ENCODE data around the gene CSAD.
"Not testable (repeated sequence)": the region's sequence is repeated elsewhere in the genome, so short reads cannot be mapped to it uniquely, and the experiment has no call there.

The CSAD gene

DNA sequence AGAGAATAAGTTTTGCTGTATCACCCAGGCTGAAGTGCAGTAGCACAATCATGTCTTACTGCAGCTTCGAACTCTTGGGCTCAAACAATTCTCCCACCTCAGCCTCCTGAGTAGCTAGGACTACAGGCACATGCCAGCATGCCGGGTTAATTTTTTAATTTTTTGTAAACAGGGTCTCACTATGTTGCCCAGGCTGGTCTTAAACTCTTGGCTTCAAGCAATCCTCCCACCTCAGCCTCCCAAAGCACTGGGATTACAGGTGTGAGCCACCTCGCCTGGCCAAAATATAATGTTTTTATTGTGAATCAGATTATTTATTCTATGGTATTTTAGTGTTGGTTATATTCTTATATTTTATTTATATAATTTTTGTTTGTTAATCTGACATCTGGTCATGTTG, 4.0 kb downstream of the CSAD start:
- no peak for DNase-seq

- peak in 1 of 2 donors; percentile 29 for DNase-seq
Measured at GRCh38 chr12:53174881-53175491, 5.7 kb downstream of the CSAD start.

DNA sequence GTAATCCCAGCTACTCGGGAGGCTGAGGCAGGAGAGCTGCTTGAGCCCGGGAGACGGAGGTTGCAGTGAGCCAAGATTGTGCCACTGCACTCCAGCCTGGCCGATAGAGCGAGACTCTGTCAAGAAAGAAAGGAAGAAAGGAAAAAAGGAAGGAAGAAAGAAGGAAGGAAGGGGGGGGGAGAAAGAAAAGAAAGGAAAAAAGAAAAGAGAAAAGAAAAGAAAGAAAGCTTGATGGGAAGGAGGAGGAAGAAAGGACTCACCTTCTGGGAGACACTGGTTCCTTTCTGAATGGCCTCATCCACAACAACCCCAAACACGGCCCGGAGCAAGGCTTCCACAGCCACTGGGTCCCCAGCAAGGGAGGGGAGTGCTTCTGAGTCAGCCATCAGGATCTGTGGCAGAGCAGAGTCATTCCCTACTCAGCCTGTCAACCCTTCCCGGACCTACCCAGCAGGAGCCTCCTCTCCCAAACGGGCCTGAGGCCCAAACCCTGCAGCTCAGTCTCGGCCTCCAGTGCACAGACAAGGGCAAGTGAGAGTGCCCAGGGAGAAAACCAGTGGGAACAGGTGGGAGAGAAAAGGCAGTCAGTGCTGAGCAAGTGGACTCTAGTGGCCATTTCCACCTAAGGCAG, 7.5 kb downstream of the CSAD start:
- DNase-seq, result no peak

DNA sequence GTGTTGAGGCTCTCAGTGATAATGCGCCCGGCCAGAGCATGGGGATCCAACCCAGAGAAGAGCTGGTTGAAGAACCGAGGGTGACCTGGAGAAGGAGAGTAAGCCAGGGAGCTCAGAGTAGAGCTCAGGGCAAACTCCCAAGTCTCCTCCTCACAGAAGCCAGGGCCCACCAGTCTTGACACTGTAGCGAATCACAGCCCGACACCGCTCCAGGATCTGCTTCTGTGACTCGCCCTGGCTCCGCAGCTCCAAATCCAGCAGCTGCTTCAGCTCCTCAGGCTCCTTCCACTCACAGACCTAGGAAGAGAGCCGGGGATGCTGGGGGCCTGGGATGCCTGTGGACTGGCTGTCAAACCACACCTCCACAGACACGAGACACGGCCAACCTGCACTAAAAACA, 8.4 kb downstream of the CSAD start:
- no peak for DNase-seq

GRCh38 chr12:53171725-53172329, 8.9 kb downstream of the CSAD start:
- no peak for DNase-seq

DNA sequence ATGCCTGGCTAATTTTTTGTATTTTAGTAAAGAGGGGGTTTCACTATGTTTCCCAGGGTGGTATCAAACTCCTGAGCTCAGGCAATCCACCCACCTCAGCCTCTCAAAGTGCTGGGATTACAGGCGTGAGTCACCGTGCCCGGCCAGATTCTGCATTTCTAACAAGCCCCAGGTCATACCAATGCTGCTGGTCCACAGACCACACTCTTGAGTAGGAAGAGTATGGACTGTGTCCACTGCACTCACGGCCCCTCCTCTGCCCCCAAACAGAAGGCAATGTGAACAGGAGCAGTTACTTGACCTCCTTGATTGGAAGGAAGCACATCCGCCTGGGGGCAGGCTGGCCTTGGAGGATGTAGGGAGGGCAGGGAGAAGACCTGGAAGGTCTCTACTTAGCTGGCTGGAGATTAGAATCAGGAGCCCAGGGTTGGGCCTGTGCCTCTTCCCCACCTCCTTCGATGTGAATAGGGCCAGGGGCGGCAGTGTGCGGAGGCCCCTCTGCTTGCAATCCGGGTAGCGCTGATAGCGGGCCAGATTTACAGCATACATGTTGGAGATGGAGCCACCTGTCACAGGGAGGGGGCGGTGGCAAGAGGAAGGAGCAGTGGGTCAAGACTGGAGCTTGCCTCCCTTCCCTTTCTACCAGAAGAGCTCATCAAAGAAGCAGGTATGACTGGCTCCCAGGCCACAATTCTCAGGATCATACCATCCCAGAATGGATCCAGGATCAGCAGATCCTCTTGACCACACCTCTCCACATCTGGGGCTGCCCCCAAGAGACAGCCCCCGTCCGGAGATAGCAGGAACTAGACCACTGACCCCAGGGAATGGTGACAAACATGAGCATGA, 9.6 kb downstream of the CSAD start:
- no peak for DNase-seq

DNA sequence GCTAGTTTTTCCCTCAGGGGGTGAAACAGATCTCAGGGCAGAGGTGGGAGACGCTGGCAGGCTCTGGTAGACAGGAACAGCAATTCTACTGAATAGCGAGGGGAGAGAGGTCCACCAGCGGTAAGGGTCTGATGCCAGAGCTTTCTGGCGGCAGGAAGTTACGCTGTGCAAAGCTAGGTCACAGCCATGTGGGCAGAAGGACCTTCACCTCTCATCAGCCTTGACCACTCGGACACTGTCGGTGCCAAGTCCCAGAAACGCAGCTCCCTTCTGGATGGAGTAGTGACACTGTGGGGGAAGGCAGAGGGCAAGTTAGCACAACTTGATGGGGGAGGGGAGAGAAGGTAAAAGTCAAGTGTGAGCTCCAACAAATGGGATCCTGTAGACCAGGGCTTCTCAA, 10.5 kb downstream of the CSAD start:
- DNase-seq, result no peak

DNA sequence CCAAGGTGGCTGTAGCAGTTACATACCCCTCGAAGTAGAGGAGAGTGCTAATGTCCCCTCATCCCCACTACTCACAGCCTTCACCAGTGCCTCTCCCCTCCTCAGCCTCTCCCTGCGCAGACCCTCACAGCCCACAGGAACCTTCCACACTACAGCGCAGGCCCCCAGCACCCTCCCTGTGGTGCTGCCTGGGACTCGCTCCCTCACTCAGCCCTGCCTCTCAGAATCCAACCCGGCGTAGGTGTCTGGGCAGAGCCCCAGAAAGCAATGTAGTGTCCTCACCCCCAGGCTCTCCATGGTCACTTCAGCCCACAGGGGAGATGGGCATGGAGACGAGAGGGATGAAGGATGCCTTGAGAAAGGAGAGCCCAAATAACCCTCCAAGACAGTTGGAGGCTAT, 11.1 kb downstream of the CSAD start:
- DNase-seq, result no peak

DNA sequence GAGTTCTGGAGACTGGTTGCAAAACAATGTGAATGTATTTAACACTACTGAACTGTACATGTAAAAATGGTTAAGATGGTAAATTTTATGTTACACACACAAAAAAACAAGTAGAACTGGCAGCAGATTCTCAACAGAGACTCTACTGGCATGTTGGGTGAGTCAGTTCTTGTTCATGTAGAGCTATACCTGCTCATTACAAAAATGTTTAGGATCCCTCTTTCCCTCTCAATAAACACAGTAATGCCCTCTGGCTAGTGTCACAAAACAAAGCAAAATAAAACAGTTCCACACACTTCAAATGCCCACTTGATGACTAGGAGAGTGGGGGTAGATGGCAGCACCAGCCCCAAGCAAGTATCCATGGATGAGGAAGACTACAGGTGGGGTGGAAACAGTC, 13.9 kb downstream of the CSAD start:
- no peak for DNase-seq

DNA sequence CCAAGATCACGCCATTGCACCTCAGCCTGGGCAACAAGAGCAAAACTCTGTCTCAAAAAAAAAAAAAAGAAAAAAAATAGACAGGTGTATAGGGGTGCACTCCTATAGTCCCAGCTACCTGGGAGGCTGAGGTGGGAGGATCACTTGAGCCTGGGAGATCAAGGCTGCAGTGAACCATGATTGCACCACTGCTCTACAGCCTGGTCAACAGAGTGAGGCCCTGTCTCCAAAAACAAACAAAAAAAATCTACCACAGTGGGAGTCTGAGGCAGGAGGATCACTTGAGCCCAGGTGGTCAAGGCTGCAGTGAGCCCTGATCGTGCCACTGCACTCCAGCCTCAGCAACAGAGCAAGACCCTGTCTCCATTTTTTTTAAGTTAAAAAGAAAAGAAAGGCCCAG, 17.7 kb downstream of the CSAD start:
- not testable (repeated sequence) for DNase-seq

DNA sequence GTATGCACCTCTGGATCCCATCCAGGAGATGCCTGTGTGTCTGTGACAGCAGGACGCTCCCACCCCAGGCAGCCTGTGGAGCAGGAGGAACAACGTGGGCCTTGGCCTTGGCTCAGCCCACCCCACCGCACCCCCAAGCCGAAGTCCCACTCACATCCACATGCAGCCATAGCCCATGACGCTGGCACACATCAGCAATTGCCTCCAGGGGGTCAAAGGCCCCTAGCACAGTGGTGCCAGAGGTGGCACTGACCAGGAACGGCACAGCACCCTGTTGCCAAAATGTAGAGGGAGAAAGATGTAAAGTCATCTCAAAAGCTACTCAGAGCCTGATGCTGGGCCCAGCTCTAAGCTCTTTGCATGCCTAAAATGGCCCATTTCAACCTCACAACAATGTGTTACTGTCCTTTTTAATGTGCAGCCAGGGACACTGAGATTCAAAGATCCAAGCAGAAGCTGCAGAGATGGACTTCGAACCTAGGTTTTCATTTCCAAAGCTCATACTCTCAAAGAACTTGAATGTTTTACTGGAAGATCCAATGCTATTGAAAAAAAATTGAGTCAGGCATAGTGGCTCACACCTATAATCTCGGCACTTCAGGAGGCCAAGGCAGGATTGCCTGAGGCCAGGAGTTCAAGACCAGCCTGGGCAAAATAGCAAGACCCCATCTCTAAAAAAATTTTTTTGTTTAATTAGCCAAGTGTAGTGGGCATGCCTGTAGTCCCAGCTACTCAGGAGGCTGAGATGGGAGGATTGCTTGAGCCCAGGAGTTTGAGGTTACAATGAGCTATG, 19.4 kb downstream of the CSAD start:
- DNase-seq, result no peak

GRCh38 chr12:53160673-53161072, 20.1 kb downstream of the CSAD start:
- DNase-seq, result no peak

GRCh38 chr12:53160000-53160399, 20.7 kb downstream of the CSAD start:
- DNase-seq, result no peak

GRCh38 chr12:53159195-53159839, 21.4 kb downstream of the CSAD start:
- DNase-seq, result peak; percentile 45 to 63

DNA sequence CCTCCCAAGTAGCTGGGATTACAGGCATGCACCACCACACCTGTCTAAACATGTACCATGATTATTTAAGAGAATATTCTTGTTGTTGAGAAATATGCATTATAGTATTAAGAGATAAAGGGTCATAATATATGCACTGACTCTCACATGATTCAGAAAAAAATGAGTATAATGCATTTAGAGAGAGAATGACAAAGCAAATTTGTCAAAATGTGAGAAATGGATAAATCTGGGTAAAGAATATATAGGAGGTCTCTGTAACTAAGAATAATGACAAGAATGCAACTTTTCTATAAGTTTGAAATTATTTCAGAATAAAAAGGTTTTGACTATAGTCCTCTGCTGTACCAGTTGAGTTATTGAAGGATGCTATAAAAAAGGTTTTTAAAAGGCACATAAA, 28.3 kb downstream of the CSAD start:
- DNase-seq, result no peak

DNA sequence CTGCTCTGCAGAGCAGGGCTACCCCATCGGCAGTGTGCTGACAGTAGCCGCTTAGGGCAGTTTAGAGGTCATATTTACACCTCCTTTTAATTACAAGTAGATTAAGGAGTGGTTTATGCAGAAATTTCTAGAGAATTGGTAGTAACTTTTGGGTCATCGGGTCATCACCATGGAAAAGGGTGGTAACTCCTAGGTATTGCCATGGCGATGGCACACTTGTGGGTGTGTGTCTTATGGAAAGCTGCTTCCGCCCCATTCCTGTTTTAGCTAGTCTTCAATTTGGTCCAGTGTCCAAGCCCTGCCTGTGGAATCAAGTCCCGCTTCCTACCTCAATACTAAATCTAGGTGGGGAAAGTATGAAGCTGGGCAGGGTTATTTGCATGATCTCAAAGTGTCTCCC, 29.7 kb downstream of the CSAD start:
- DNase-seq, result no peak

DNA sequence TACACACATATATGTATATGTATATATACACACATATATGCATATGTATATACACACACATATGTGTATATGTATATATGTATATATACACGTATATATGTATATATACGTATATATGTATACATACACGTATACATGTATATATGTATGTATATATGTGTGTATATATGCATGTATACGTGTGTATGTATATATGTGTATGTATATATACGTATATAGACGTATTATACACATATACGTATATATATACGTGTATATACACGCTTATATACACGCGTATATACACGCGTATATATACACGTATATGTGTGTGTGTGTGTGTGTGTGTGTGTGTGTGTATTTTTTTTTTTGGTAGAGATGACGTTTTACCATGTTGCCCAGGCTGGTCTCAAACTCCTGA, 33.1 kb downstream of the CSAD start:
- no peak for DNase-seq

GRCh38 chr12:53147181-53147580, 33.5 kb downstream of the CSAD start:
- DNase-seq, result no peak

DNA sequence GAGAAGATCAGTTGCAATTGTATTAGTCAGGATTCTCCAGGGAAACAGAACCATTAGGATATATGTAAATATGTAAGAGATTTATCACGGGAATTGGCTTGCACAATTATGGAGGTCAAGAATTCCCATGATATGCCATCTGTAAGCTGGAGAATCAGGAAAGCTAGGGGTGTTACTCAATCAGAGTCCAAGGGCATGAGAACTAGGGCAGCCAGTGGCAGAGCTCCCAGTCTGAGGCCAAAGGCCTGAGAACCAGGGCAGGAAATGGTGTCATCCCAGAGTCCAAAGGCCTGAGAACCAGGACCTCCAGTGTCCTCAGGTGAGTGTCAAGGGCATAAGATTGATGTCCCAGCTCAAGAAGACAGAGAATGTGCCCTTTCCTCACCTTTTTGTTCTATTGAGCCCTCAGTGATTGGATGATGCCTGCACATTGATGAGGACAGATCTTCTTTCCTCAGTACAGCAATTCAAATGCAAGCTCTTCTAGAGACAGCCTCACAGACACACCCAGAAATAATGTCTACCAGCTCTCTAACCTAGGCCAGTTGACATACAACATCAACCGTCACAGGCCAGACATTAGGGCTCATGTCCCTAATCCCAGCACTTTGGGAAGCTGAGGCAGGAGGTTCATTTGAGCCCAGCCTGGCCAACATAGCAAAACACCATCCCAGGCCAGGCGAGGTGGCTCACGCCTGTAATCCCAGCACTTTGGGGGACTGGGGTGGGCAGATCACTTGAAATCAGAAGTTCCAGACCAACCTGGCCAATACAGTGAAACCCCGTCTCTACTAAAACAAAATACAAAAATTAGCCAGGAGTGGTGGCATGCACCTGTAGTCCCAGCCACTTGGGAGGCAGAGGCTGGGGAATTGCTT, 35.1 kb downstream of the CSAD start:
- DNase-seq, result no peak

DNA sequence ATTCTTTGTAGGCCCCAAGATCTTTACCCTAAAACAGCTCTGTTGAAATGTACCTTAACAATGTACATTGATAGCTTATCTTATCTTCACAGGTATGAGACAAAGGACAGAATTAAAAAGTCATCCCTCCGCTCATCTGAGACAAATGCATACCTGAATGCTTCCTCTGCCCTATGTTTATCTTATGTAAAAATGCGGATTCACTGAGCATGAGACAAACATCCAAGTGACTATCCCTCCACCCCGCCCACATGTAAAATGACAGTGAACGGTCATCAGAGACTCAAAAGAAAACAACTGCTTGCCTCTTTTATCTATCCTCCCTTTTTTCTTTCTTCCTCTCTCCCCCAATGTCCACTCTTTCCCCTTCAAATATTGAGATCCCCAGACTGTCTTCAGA, 37.4 kb downstream of the CSAD start:
- no peak for DNase-seq

- DNase-seq, result no peak
Measured at GRCh38 chr12:53133722-53134121, 47.0 kb downstream of the CSAD start.

Measured in bone marrow (tissue), 2 donors.